ENCODE data around the gene CADM3. TPM values are rescaled to one million over a fixed set of nuclear protein-coding genes. Genes with fewer than 3 reads are reported as not detected.

CADM3 gene
- polyA plus RNA-seq, 1 experiment: 0.01 TPM

DNA sequence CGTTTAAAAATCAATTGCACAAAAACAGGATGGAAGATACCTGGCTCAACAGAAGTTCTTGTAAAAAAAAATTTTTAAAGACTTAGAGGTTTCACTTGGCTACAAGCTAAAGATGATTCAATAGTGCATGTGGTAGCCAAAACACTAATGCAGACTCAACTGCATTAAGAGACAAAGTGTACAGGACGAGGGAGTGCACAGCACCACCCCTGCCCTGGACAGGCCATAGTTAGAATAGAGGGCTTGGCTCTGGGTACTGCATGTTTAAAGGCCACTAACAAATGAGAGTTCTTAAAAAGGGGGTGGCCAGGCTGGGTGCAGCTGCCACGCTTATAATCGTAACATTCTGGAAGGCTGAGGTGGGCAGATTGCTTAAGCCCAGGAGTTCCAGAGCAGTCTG is 41.2 kb downstream of the CADM3 start:
- TF ChIP-seq, protein P1, sequence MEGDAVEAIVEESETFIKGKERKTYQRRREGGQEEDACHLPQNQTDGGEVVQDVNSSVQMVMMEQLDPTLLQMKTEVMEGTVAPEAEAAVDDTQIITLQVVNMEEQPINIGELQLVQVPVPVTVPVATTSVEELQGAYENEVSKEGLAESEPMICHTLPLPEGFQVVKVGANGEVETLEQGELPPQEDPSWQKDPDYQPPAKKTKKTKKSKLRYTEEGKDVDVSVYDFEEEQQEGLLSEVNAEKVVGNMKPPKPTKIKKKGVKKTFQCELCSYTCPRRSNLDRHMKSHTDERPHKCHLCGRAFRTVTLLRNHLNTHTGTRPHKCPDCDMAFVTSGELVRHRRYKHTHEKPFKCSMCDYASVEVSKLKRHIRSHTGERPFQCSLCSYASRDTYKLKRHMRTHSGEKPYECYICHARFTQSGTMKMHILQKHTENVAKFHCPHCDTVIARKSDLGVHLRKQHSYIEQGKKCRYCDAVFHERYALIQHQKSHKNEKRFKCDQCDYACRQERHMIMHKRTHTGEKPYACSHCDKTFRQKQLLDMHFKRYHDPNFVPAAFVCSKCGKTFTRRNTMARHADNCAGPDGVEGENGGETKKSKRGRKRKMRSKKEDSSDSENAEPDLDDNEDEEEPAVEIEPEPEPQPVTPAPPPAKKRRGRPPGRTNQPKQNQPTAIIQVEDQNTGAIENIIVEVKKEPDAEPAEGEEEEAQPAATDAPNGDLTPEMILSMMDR (IDR thresholded peaks at IDR 0.05; ENCODE audit: low read depth, low read length): no peak
- POLR2A ChIA-PET: no interaction called here

DNA sequence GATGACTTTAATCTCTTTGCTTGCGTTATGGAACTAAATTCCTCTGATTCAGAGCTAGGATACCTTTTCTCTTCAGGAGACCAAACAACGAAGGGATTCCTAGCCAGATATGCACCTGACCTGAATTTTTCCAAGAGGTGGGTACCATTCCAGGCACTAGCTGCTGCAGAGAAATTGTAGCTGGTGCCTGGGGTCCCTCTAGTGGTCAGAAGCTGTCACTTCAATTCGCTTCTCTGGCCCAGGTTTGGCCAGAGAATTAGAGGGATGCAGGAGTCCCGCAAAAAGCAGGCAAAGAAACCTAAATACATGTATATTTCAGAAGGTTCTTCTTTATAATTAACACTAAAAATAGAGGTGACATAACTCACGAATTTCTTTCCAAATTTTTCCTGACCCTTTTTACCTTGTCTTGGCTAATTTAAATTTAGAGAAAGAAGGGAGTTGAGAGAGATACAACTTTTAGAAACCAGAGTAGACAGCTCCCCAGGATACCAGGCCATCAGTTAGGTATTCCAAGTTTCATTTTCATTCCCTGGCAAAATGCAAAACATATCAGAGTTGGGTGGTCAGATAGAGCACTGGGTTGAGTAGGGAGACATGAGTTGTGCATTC is 42.8 kb downstream of the CADM3 start:
- CTCF ChIA-PET: interaction anchor here (0.6 to 5.4 kb wide), 29 partner anchors 8 to 991 kb away, joined by 3 to 68 read pairs (median 4); no protein-coding TSS in a partner anchor
- no peak overlapping the region for H3K4me3 ChIP-seq (ENCODE audit: low read depth, low read length)
- DNase-seq (ENCODE audit: low read depth, low spot score): no peak
- H3K27me3 ChIP-seq (ENCODE audit: control insufficient read depth, insufficient read depth, low read length): no peaks in the 10 kb centered on the region
- H3K9me3 ChIP-seq (ENCODE audit: control insufficient read depth, insufficient read depth, low read length): no peaks in the 10 kb centered on the region
- H3K27ac ChIP-seq (ENCODE audit: low read depth, low read length): no peak overlapping the region
- POLR2A ChIA-PET: no interaction called here
- TF ChIP-seq, protein P1 (IDR thresholded peaks at IDR 0.05; ENCODE audit: low read depth, low read length): peak; percentile 95

More for the DNA sequence above, 41.2 kb downstream of the CADM3 start:
- Histone ChIP-seq H3K27ac (ENCODE audit: low read depth, low read length) (no peak overlapping the region), H3K27me3 (ENCODE audit: control insufficient read depth, insufficient read depth, low read length) (no peaks in the 10 kb centered on the region), H3K9me3 (ENCODE audit: control insufficient read depth, insufficient read depth, low read length) (no peaks in the 10 kb centered on the region), H3K4me3 (ENCODE audit: low read depth, low read length) (no peak overlapping the region)
- CTCF ChIA-PET: interaction anchor here (0.7 to 5.4 kb wide), 12 partner anchors 9 to 864 kb away, joined by 3 to 68 read pairs (median 8); no protein-coding TSS in a partner anchor
- no peak for DNase-seq (ENCODE audit: low read depth, low spot score)

DNA sequence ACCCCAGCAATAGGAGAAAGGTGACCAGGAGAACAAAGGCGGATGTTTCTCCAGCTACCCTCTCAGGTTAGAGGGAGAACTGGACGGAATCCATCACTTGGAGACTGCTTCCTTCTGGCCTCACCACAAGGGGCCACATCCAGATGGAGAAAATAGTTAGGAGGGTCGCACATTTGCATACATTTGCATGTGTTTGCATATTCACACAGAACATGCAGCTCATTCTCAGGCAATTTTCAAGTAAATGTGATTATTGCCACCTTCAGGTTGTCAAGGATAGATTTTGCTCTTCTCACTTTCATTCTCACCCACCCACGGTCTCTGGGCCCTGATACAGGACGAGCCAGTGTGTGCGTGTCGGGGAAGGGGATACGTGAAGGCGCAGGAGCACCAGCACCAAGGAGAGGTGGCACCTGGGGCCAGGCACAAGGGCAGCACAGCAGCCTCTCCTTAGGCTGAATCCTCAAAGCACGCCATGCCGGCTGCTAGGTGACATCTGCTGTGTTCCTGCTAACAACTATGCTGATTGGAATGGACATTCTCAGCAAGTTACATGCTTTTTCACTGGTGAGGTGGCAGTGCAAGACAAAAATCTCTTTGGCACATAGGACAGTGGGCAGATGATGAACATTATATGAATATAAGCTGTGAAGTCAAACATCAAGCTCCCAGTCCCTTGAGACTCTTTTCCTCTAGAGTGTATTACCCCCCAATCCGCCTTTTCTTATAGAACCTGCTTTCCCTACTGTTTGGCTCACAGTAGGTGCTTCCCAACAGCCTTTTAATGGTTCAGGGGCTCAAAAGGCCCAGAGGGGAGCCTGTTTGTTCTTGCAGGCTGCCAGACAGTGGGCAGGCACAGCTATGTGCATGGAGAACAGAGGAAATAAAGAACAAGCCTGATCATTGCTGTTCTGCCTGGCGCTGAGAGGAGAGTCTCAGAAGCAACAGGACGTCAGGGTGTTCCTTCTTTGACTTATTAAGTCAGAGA is 47.5 kb downstream of the CADM3 start:
- TF ChIP-seq, protein P1 (IDR thresholded peaks at IDR 0.05; ENCODE audit: low read depth, low read length): no peak
- H3K27me3 ChIP-seq (ENCODE audit: control insufficient read depth, insufficient read depth, low read length): no peaks in the 10 kb centered on the region
- ChIA-PET POLR2A (no interaction called here), CTCF (no interaction called here)
- no peak overlapping the region for H3K27ac ChIP-seq (ENCODE audit: low read depth, low read length)
- no peak overlapping the region for H3K4me3 ChIP-seq (ENCODE audit: low read depth, low read length)
- H3K9me3 ChIP-seq (ENCODE audit: control insufficient read depth, insufficient read depth, low read length): no peaks in the 10 kb centered on the region
- no peak for DNase-seq (ENCODE audit: low read depth, low spot score)

DNA sequence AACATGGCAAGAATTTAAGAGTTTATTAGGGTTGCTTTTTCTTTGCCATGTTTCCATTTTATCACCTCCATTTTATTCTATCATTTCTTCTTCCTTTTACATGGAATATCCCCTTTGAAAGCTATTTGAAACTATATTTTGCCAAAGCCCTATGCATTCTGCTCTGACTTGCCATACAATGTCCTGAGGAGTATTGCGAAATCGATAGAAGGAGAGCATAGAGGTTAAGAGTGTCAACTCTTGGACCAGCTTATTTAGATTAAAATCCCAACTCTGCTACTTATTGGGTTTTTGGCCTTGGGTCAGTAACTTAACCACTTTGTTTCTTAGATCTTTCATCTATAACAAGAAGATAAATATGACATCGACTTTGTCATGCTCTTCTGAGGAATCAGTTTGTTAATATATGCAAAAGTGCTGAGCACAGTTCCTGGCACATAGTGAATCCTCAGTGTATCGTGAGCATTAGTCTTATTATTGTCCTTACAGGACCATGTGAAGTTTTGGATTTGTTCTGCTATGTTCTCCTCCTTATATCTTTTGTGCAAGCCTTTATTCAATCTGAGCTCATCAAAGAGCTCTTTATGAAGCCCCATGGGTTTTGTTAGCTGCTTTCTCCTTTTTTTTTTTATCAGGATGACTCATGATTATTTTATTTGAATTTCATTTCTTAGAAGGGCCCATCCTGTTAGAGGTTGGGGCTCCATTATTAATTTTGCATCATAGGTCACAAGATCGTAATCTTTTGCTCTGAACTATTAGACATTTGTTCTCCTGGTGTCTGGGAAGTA is 50.9 kb downstream of the CADM3 start:
- Histone ChIP-seq H3K27me3 (ENCODE audit: control insufficient read depth, insufficient read depth, low read length) (no peaks in the 10 kb centered on the region), H3K9me3 (ENCODE audit: control insufficient read depth, insufficient read depth, low read length) (no peaks in the 10 kb centered on the region), H3K27ac (ENCODE audit: low read depth, low read length) (no peak overlapping the region), H3K4me3 (ENCODE audit: low read depth, low read length) (no peak overlapping the region)
- TF ChIP-seq, protein P1 (IDR thresholded peaks at IDR 0.05; ENCODE audit: low read depth, low read length): no peak
- POLR2A ChIA-PET: no interaction called here
- CTCF ChIA-PET: interaction anchor here (1.4 to 2.2 kb wide), 2 partner anchors 9 to 11 kb away, joined by 9 to 11 read pairs; no protein-coding TSS in a partner anchor
- DNase-seq (ENCODE audit: low read depth, low spot score): no peak

Data from AG04450 (cell line).